K562 (cell line): ENCODE data around the gene RGL2. TPM values are rescaled to one million over a fixed set of nuclear protein-coding genes. Genes with fewer than 3 reads are reported as not detected.

ENCODE experiments used
- BCOR ChIP-seq: fragments of 450-650 bp; IDR thresholded peaks from 2 replicates; pipeline ENCODE4 v1.6.1; 2016
- EWSR1 ChIP-seq: fragments of 450-650 bp; IDR thresholded peaks from 2 replicates; pipeline ENCODE4 v1.6.1; 2018; ENCODE audit warnings: borderline replicate concordance, mild to moderate bottlenecking, low read depth, moderate library complexity; ENCODE audit not compliant: partially characterized antibody
- GABPB1 ChIP-seq: sonication (generic); formaldehyde crosslinking; IDR thresholded peaks from 2 replicates; pipeline ENCODE4 v1.8.0; 2022; ENCODE audit warnings: mild to moderate bottlenecking, missing genetic modification reagents
- HDAC1 ChIP-seq, 2 experiments: fragments of 450-650 bp; IDR thresholded peaks; 2 replicates each; pipeline ENCODE4 v1.6.1; 2016 to 2017; ENCODE audit warnings: inconsistent platforms in 1 of 2, mild to moderate bottlenecking in 1 of 2, moderate library complexity in 1 of 2
- JUND ChIP-seq, 2 experiments: IDR thresholded peaks; 2 replicates in 1 of 2; 3 replicates in 1 of 2; pipeline ENCODE4 v1.6.1; 2011; ENCODE audit warnings: borderline replicate concordance in 2 of 2, low read depth in 2 of 2, low read length in 2 of 2, improper control_type of control experiment in 1 of 2, missing biosample characterization in 1 of 2, missing genetic modification characterization in 1 of 2, missing genetic modification reagents in 1 of 2
- KDM2B ChIP-seq: fragments of 250-450 bp; sonication (Bioruptor Pico); IDR thresholded peaks from 2 replicates; pipeline ENCODE4 v1.8.0; 2021; ENCODE audit warnings: mild to moderate bottlenecking, moderate library complexity
- LARP7 ChIP-seq: fragments of 450-650 bp; IDR thresholded peaks from 2 replicates; pipeline ENCODE4 v1.6.1; 2016
- NFXL1 ChIP-seq: fragments of 450-650 bp; formaldehyde crosslinking; IDR thresholded peaks from 2 replicates; pipeline ENCODE4 v1.4.0; 2021; ENCODE audit warnings: mild to moderate bottlenecking
- POLR2AphosphoS2 ChIP-seq: IDR thresholded peaks from 2 replicates; pipeline ENCODE4 v1.6.1; 2012; ENCODE audit warnings: low read length, improper control_type of control experiment
- SMARCA5 ChIP-seq: fragments of 450-650 bp; IDR thresholded peaks from 2 replicates; pipeline ENCODE4 v1.6.1; 2016
- SRSF1 ChIP-seq: fragments of 200-400 bp; formaldehyde crosslinking; IDR thresholded peaks from 2 replicates; pipeline ENCODE4 v1.6.1; 2017; ENCODE audit warnings: mild to moderate bottlenecking, low read depth, low read length, moderate library complexity
- SUPT5H ChIP-seq: fragments of 450-650 bp; IDR thresholded peaks from 2 replicates; pipeline ENCODE4 v1.6.1; 2016
- TBP ChIP-seq: optimal IDR thresholded peaks from 2 replicates; pipeline ENCODE3; 2011; ENCODE audit warnings: low read depth, low read length, improper control_type of control experiment
- ZNF253 ChIP-seq: fragments of 250-450 bp; sonication (Bioruptor Pico); conservative IDR thresholded peaks from 2 replicates; pipeline ENCODE4 v1.6.1; 2021; ENCODE audit warnings: mild to moderate bottlenecking
- polyA plus RNA-seq, 8 experiments: library from polyadenylated mRNA; depleted of rRNA in 4 of 8; stranded (reverse) in 5 of 8; unstranded in 3 of 8; fragments of >200 nt; fragmentation: Nextera tagmentation in 2 of 8; fragmentation: Illumina TruSeq in 1 of 8; extraction: Ambion mirVana in 2 of 8; extraction: Trizol in 1 of 8; gene quantifications; 2 replicates each; pipeline versions ENCODE4 v1.2.1 to v1.2.3, GENCODE V29; 2011 to 2014; ENCODE audit warnings: inconsistent platforms in 1 of 8, missing spikeins in 1 of 8
- total RNA-seq, 7 experiments: library from RNA; depleted of rRNA in 6 of 7; stranded (reverse); fragments of >200 nt in 6 of 7; fragmentation: Illumina TruSeq in 2 of 7; extraction: Trizol in 2 of 7; gene quantifications; 2 replicates each; pipeline versions ENCODE4 v1.2.1 to v1.2.3, GENCODE V29; 2011 to 2021; ENCODE audit warnings: low replicate concordance in 1 of 7
- TF ChIP-seq, protein P1 (sequence below): conservative IDR thresholded peaks from 2 replicates; pipeline ENCODE4 v1.6.1; 2011; ENCODE audit warnings: low read depth, mild to moderate bottlenecking, low read length; ENCODE audit not compliant: control insufficient read depth
- TF ChIP-seq, protein P2 (sequence below): IDR thresholded peaks from 2 replicates; pipeline ENCODE4 v1.6.1; 2016; ENCODE audit warnings: missing genetic modification characterization, missing compliant biosample characterization
- TF ChIP-seq, protein P3 (sequence below), 2 experiments: fragments of 450-650 bp; formaldehyde crosslinking in 1 of 2; IDR thresholded peaks; 2 replicates each; pipeline versions ENCODE4 v1.4.0 to v1.6.1; 2014 to 2020; ENCODE audit warnings: mild to moderate bottlenecking in 2 of 2, borderline replicate concordance in 1 of 2, low read depth in 1 of 2

The RGL2 gene
- total and polyA plus RNA-seq, 9 of the 15 experiments (the other 6 are each of a cell fraction or from before 2014, with no cell fraction given), result 1.8 to 57.1 (median 19.5) TPM

DNA sequence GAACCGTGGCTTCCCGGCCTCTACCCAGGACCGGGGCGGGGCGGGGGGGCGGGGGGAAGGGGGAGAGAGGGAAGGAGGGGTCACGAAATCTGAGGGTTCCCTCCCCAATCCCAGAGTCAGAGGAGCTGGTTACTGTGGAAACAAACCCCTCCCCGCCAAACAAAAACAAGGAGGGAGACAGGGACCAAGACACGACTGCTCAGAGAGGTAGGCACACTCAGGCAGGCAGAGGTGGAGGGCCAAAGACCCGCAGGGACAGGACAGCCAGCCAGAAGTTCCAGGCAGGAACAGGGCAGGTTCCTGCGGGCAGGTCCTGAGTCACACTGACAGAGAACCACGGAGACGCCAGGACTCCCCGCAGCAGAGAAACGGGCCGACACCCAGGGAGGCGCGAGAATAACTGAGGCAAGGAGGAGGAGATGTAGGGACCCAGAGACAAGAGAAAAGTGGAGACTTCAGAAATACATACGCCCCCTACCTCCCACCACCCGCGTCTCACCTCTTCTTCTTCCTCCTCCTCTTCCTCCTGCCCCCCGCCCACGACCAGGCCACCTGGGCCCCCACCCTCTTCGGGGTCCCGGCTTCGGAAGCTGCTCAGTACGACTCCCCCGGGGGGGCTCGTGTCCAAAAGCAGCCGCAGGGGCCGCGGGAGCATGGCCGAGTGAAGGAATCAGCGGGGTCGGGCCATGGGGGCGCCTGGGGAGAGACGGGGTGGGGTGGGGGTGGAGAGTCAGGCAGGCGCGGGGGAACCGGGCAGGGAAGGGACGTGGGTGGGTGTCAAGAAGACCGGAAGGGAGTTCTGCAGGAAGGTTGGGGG lies 578 bp downstream of the RGL2 start (continued):
- TF ChIP-seq, protein P1, sequence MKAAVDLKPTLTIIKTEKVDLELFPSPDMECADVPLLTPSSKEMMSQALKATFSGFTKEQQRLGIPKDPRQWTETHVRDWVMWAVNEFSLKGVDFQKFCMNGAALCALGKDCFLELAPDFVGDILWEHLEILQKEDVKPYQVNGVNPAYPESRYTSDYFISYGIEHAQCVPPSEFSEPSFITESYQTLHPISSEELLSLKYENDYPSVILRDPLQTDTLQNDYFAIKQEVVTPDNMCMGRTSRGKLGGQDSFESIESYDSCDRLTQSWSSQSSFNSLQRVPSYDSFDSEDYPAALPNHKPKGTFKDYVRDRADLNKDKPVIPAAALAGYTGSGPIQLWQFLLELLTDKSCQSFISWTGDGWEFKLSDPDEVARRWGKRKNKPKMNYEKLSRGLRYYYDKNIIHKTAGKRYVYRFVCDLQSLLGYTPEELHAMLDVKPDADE, result 0 out of 2 replicates have a peak, but pooled peaks have one; percentile 34
- TF ChIP-seq BCOR (peak; percentile 52; the same call in 1 of the 2 replicates), SRSF1 (no peak), GABPB1 (CRISPR knock-in tag) (peak; percentile 31; the same call in 1 of the 2 replicates), NFXL1 (CRISPR knock-in tag) (no peak), EWSR1 (no peak), SUPT5H (peak; percentile 74), POLR2AphosphoS2 (no peak), SMARCA5 (peak; percentile 82; the same call in 1 of the 2 replicates), KDM2B (no peak), JUND (IDR thresholded peaks at IDR 0.05; ENCODE audit: borderline replicate concordance, low read depth, low read length) (0 out of 2 replicates have a peak, but pooled peaks have one; percentile 1), JUND (tag; IDR thresholded peaks at IDR 0.05; ENCODE audit: borderline replicate concordance, low read depth, low read length) (no peak), HDAC1 (IDR thresholded peaks at IDR 0.05) (peak in 1 of 2 experiments; percentile 94; a peak in 2 of 4 replicates), LARP7 (peak; percentile 67; the same call in 1 of the 2 replicates), ZNF253 (no peak), TBP (peak; percentile 67)
- TF ChIP-seq, protein P2, sequence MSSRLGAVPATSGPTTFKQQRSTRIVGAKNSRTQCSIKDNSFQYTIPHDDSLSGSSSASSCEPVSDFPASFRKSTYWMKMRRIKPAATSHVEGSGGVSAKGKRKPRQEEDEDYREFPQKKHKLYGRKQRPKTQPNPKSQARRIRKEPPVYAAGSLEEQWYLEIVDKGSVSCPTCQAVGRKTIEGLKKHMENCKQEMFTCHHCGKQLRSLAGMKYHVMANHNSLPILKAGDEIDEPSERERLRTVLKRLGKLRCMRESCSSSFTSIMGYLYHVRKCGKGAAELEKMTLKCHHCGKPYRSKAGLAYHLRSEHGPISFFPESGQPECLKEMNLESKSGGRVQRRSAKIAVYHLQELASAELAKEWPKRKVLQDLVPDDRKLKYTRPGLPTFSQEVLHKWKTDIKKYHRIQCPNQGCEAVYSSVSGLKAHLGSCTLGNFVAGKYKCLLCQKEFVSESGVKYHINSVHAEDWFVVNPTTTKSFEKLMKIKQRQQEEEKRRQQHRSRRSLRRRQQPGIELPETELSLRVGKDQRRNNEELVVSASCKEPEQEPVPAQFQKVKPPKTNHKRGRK (tag), result no peak
- TF ChIP-seq, protein P3, sequence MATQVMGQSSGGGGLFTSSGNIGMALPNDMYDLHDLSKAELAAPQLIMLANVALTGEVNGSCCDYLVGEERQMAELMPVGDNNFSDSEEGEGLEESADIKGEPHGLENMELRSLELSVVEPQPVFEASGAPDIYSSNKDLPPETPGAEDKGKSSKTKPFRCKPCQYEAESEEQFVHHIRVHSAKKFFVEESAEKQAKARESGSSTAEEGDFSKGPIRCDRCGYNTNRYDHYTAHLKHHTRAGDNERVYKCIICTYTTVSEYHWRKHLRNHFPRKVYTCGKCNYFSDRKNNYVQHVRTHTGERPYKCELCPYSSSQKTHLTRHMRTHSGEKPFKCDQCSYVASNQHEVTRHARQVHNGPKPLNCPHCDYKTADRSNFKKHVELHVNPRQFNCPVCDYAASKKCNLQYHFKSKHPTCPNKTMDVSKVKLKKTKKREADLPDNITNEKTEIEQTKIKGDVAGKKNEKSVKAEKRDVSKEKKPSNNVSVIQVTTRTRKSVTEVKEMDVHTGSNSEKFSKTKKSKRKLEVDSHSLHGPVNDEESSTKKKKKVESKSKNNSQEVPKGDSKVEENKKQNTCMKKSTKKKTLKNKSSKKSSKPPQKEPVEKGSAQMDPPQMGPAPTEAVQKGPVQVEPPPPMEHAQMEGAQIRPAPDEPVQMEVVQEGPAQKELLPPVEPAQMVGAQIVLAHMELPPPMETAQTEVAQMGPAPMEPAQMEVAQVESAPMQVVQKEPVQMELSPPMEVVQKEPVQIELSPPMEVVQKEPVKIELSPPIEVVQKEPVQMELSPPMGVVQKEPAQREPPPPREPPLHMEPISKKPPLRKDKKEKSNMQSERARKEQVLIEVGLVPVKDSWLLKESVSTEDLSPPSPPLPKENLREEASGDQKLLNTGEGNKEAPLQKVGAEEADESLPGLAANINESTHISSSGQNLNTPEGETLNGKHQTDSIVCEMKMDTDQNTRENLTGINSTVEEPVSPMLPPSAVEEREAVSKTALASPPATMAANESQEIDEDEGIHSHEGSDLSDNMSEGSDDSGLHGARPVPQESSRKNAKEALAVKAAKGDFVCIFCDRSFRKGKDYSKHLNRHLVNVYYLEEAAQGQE (IDR thresholded peaks at IDR 0.05; ENCODE audit: borderline replicate concordance), result no peak
- TF ChIP-seq, protein P3 (CRISPR knock-in tag; IDR thresholded peaks at IDR 0.05; ENCODE audit: low read depth), result peak; percentile 63; the same call in 1 of the 2 replicates
